DOHH2 (cell line): ENCODE data around the gene SUCO.

Experiments used
- EZH2phosphoT487 ChIP-seq: fragments of 200-600 bp; sonication (generic); IDR thresholded peaks from 2 replicates; pipeline ENCODE4 v1.6.1; 2017; ENCODE audit warnings: borderline replicate concordance, mild to moderate bottlenecking, antibody characterized with exemption, low read length, moderate library complexity, mixed read lengths
- TF ChIP-seq, protein P1 (sequence below): fragments of 200-600 bp; sonication (generic); IDR thresholded peaks from one replicate; pipeline ENCODE4 v1.5.1; 2014; ENCODE audit warnings: antibody characterized with exemption, mild to moderate bottlenecking, low read depth, low read length; ENCODE audit not compliant: poor library complexity, severe bottlenecking

DNA sequence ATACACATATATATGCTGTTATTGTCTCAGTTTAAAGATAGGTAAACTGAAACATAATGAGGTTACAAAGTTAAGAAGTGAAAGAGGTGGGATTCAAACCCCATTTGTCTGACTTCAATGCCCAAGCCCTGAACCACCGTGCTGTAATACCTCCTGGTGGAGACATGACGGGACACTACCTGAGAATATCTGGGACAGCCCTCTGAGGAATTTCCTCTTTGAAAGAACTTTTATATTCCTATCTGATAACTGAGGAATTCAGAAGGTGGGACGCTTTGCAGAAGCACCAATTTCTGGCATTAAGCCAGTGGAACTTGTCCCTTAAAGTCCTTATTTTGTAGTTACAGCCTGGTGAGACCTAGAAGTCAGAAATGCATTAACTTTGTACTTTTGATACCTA is 93.9 kb downstream of the SUCO start:
- TF ChIP-seq, protein P1, sequence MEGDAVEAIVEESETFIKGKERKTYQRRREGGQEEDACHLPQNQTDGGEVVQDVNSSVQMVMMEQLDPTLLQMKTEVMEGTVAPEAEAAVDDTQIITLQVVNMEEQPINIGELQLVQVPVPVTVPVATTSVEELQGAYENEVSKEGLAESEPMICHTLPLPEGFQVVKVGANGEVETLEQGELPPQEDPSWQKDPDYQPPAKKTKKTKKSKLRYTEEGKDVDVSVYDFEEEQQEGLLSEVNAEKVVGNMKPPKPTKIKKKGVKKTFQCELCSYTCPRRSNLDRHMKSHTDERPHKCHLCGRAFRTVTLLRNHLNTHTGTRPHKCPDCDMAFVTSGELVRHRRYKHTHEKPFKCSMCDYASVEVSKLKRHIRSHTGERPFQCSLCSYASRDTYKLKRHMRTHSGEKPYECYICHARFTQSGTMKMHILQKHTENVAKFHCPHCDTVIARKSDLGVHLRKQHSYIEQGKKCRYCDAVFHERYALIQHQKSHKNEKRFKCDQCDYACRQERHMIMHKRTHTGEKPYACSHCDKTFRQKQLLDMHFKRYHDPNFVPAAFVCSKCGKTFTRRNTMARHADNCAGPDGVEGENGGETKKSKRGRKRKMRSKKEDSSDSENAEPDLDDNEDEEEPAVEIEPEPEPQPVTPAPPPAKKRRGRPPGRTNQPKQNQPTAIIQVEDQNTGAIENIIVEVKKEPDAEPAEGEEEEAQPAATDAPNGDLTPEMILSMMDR, result no peak
- TF ChIP-seq EZH2phosphoT487, result no peak
